Gastrocnemius medialis (tissue), 4 donors: ENCODE measurements around the gene ZRANB2. TPM values are rescaled to one million over a fixed set of nuclear protein-coding genes. Genes with fewer than 3 reads are reported as not detected.

Experiments used
- ATAC-seq, 2 donors: fragments of 150-250 bp; one replicate each; pipeline ENCODE4 v1.9.1; 2016
- DNase-seq, 2 donors: peaks; one replicate each; pipeline ENCODE4 v3.0.0-alpha.2; 2019
- H3K27ac ChIP-seq, 4 donors: fragments of 200-600 bp; sonication (generic); 1 replicate in 1 of 4; 2 replicates in 3 of 4; pipeline ENCODE4 v1.5.1; 2016 to 2018; ENCODE audit warnings: mild to moderate bottlenecking in 2 of 4, moderate library complexity in 1 of 4
- H3K27me3 ChIP-seq, 3 donors: fragments of 200-600 bp; sonication (generic) in 2 of 3; 1 replicate in 1 of 3; 2 replicates in 2 of 3; pipeline versions ENCODE4 v1.5.1 to v1.6.0; 2016 to 2019; ENCODE audit warnings: mild to moderate bottlenecking in 1 of 3, moderate library complexity in 1 of 3
- H3K36me3 ChIP-seq, 2 donors: fragments of 200-600 bp; sonication (generic) in 1 of 2; one replicate each; pipeline ENCODE4 v1.5.1; 2017 to 2018
- H3K4me1 ChIP-seq, 2 donors: fragments of 200-600 bp; sonication (generic) in 1 of 2; one replicate each; pipeline ENCODE4 v1.5.1; 2016 to 2017; ENCODE audit warnings: mild to moderate bottlenecking in 2 of 2
- H3K4me3 ChIP-seq, 4 donors: fragments of 200-600 bp; sonication (generic) in 3 of 4; 1 replicate in 1 of 4; 2 replicates in 3 of 4; pipeline ENCODE4 v1.5.1; 2016 to 2019; ENCODE audit warnings: mild to moderate bottlenecking in 2 of 4
- H3K9me3 ChIP-seq, 3 donors: fragments of 200-600 bp; sonication (generic) in 2 of 3; 1 replicate in 1 of 3; 2 replicates in 2 of 3; pipeline ENCODE4 v1.5.1; 2016 to 2019
- POLR2A ChIP-seq, 2 donors: fragments of 450-650 bp; IDR thresholded peaks; one replicate each; pipeline ENCODE4 v1.6.1; 2017; ENCODE audit warnings: antibody characterized with exemption in 2 of 2, mild to moderate bottlenecking in 2 of 2, moderate library complexity in 2 of 2
- in situ Hi-C, 4 donors: fragments of 200-750 bp; cut with MboI; loops; one replicate each; pipeline versions ENCODE4 v1.15.0 to v1.8.0; 2017; ENCODE audit warnings: low sequenced_read_pairs in 4 of 4
- intact Hi-C: fragments of 100-400 bp; cut with DNase I; formaldehyde crosslinking; loops from one replicate; pipeline ENCODE4 v1.15.1; 2023; ENCODE audit warnings: low total_unique reads
- total RNA-seq, 4 donors: library from RNA; depleted of rRNA; stranded (reverse); fragments of >200 nt; gene quantifications; one replicate each; pipeline versions ENCODE4 v1.1.0 to v1.2.3, GENCODE V29; 2016
- TF ChIP-seq, protein P1 (sequence below), 5 experiments: fragments of 450-650 bp in 3 of 5; fragments of 200-600 bp in 2 of 5; sonication (generic) in 2 of 5; IDR thresholded peaks in 4 of 5; conservative IDR thresholded peaks in 1 of 5; 1 replicate in 4 of 5; 2 replicates in 1 of 5; pipeline ENCODE4 v1.5.1; 2016 to 2019; ENCODE audit warnings: antibody characterized with exemption in 5 of 5, mild to moderate bottlenecking in 3 of 5, moderate library complexity in 3 of 5

Gene ZRANB2
- total RNA-seq, 4 donors from 2014 or later: 20.5 to 66.5 (median 24.1) TPM

DNA sequence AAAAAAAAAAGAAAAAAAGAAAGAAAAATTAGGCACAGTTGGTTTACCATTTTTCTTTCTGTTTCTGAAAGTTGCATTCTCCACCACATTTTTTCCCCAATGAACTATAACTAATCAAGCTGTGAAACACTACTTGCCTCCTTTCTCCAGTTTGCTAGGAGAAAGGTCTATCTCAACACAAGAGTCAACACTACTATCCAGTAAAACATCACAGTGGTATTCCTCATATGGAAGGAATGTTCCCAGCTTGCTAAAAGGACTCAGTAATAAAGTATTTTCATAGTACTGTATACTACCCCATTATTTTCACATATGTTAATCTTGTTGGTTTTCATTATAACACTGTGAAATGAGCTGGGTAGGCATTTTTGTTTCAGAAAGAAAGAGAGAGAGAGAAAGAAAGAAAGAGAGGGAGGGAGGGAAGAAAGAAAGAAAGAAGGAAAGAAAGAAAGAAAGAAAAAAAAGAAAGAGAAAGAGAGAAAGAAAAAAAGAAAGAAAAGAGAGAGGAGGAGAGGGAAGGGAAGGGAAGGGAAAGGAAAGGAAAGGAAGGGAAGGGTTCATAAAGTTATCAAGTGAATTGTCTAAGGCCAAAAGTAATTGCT lies 41.1 kb downstream of the ZRANB2 start:
- no peaks in the 10 kb centered on the region for H3K9me3 ChIP-seq
- no peaks in the 10 kb centered on the region for H3K4me1 ChIP-seq
- ATAC-seq: no peak
- in situ Hi-C loops: loop anchor here in 3 of 4 donors (10.0 to 25.0 kb wide), 3 partner anchors 352 to 502 kb away; no protein-coding TSS in a partner anchor
- H3K36me3 ChIP-seq: no peaks in the 10 kb centered on the region
- H3K4me3 ChIP-seq: no peak overlapping the region
- no peak for DNase-seq
- TF ChIP-seq, protein P1, sequence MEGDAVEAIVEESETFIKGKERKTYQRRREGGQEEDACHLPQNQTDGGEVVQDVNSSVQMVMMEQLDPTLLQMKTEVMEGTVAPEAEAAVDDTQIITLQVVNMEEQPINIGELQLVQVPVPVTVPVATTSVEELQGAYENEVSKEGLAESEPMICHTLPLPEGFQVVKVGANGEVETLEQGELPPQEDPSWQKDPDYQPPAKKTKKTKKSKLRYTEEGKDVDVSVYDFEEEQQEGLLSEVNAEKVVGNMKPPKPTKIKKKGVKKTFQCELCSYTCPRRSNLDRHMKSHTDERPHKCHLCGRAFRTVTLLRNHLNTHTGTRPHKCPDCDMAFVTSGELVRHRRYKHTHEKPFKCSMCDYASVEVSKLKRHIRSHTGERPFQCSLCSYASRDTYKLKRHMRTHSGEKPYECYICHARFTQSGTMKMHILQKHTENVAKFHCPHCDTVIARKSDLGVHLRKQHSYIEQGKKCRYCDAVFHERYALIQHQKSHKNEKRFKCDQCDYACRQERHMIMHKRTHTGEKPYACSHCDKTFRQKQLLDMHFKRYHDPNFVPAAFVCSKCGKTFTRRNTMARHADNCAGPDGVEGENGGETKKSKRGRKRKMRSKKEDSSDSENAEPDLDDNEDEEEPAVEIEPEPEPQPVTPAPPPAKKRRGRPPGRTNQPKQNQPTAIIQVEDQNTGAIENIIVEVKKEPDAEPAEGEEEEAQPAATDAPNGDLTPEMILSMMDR (IDR thresholded peaks at IDR 0.05 in 4 of 5, conservative IDR thresholded peaks at IDR 0.05 in 1 of 5): no peak
- TF ChIP-seq POLR2A (IDR thresholded peaks at IDR 0.05): no peak
- peaks cover 0 to 13% (median 3%) of the 10 kb centered on the region in 3 donors for H3K27me3 ChIP-seq
- no peak overlapping the region for H3K27ac ChIP-seq
- intact Hi-C loops: no loop called here

DNA sequence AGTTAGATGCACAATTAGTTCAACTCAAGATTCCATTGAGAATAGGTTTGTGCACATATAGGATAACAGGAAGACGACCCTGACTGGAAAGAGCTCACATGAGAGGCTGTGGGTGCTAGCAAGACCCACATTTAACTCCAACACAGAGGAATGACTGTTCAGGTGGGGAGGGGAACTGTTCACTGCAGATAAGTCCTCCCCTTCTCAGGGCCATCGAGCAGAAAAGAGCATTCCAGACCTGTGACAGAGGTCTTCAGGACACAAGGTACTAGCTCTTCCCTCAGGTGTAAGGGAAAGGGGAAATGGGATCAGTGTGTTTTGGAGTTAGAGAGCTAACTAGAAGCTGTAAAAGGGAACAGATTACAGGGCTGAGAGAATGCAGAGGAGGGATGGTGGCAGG lies 41.9 kb downstream of the ZRANB2 start:
- H3K27ac ChIP-seq: no peak overlapping the region

DNA sequence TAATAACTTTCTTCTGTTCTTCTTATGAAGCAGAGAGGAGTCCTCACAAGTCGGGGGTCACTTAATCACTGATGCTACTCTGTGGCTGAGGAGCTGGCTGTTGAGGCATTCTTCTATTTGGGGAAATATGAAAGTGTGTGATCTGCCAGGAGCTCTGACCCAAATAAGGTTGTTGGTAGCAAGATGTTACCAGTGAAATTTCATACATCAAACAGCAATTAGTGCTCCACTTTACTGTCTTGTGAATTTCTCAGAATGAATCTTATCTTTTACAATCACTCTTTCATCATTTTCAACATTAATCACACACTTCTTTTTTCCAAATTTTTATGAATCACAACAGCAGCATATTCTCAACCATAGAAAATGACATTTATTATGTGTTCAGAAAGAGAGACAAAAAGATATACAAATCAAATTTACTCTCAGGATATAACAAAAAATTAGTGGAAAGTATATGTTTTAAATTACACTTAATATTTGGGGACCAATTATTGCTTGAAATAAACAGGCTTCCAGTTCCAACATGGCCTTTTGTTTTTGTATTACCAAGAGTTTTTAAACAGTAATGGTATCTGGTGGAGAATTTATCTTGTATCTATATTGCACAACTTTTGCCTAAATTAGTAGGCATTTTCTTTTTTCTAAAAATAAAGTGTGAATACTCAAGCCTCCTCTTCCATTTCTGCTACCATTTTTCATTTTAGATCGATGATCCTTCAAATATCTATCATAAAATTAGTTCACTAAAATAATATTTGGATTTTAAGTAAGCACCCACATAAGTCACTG lies 42.8 kb downstream of the ZRANB2 start:
- Histone ChIP-seq H3K9me3 (no peaks in the 10 kb centered on the region), H3K27me3 (peaks cover 0 to 3% (median 0%) of the 10 kb centered on the region in 3 donors), H3K27ac (no peak overlapping the region), H3K4me3 (no peak overlapping the region), H3K4me1 (no peaks in the 10 kb centered on the region), H3K36me3 (no peaks in the 10 kb centered on the region)
- in situ Hi-C loops: loop anchor here in 2 of 4 donors (25.0 kb wide), 2 partner anchors 351 to 501 kb away; no protein-coding TSS in a partner anchor
- DNase-seq (no peak), ATAC-seq (no peak)
- intact Hi-C loops: no loop called here
- no peak for TF ChIP-seq POLR2A (IDR thresholded peaks at IDR 0.05)

More for the DNA sequence above, 41.9 kb downstream of the ZRANB2 start:
- no peak overlapping the region for H3K4me3 ChIP-seq
- in situ Hi-C loops (loop anchor here in 2 of 4 donors (25.0 kb wide), 2 partner anchors 352 to 502 kb away; no protein-coding TSS in a partner anchor), intact Hi-C loops (no loop called here)
- H3K27me3 ChIP-seq: peaks cover 0 to 9% (median 3%) of the 10 kb centered on the region in 3 donors
- ATAC-seq (no peak), DNase-seq (no peak)
- no peaks in the 10 kb centered on the region for H3K36me3 ChIP-seq
- no peaks in the 10 kb centered on the region for H3K9me3 ChIP-seq
- TF ChIP-seq, protein P1 (IDR thresholded peaks at IDR 0.05 in 4 of 5, conservative IDR thresholded peaks at IDR 0.05 in 1 of 5): no peak
- TF ChIP-seq POLR2A (IDR thresholded peaks at IDR 0.05): no peak
- no peaks in the 10 kb centered on the region for H3K4me1 ChIP-seq

DNA sequence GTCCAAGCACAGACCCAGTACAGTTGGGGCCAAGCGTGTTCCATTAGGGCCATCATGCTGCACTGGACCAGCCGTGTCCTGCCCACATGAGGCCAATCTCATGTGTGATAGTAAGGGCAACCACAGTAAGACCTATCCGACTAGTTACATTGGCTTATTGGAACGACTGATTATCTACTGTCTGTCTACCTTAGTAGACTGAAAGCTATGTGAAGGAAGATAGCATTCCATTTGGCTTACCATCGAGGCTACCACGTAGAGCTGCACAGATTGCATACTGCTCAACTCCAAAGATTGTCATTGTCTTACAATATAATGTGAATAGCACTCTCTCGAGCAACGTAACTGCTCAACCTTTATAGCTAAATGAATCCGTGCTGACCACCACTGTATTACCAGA lies 43.8 kb downstream of the ZRANB2 start:
- Histone ChIP-seq H3K27ac (no peak overlapping the region), H3K27me3 (no peaks in the 10 kb centered on the region), H3K4me3 (no peak overlapping the region), H3K4me1 (no peaks in the 10 kb centered on the region), H3K36me3 (no peaks in the 10 kb centered on the region), H3K9me3 (no peaks in the 10 kb centered on the region)
- TF ChIP-seq, protein P1 (IDR thresholded peaks at IDR 0.05 in 4 of 5, conservative IDR thresholded peaks at IDR 0.05 in 1 of 5): no peak
- TF ChIP-seq POLR2A (IDR thresholded peaks at IDR 0.05): no peak
- in situ Hi-C loops (loop anchor here in 2 of 4 donors (25.0 kb wide), 2 partner anchors 350 to 500 kb away; no protein-coding TSS in a partner anchor), intact Hi-C loops (no loop called here)
- ATAC-seq (no peak), DNase-seq (no peak)

DNA sequence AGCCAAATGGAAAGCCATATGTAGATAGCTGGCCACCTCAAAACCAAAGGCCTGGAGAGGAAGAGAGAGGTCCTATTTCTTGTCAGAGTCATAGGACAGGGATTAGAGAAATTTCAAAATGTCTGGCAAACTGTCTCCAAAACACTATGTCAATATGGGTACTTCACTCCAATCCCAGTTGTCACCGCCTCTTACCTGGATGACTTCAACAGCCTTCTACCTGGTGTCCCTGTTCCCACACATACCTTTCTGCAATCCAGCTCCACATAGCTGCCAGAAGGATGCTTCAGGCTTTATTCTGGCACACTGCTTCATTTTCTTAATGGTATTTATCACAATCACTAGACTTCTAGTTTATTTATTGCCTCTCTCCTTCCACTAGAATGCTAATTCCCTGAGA lies 47.7 kb downstream of the ZRANB2 start:
- Histone ChIP-seq H3K4me3 (no peak overlapping the region), H3K9me3 (no peaks in the 10 kb centered on the region), H3K36me3 (no peaks in the 10 kb centered on the region), H3K4me1 (no peaks in the 10 kb centered on the region), H3K27ac (no peak overlapping the region), H3K27me3 (no peaks in the 10 kb centered on the region)
- ATAC-seq (no peak), DNase-seq (no peak)
- TF ChIP-seq POLR2A (IDR thresholded peaks at IDR 0.05): no peak
- TF ChIP-seq, protein P1 (IDR thresholded peaks at IDR 0.05 in 4 of 5, conservative IDR thresholded peaks at IDR 0.05 in 1 of 5): no peak
- in situ Hi-C loops (loop anchor here in 2 of 4 donors (25.0 kb wide), 2 partner anchors 346 to 496 kb away; no protein-coding TSS in a partner anchor), intact Hi-C loops (no loop called here)
